ENCODE measurements around the gene KLHDC9.

DNA sequence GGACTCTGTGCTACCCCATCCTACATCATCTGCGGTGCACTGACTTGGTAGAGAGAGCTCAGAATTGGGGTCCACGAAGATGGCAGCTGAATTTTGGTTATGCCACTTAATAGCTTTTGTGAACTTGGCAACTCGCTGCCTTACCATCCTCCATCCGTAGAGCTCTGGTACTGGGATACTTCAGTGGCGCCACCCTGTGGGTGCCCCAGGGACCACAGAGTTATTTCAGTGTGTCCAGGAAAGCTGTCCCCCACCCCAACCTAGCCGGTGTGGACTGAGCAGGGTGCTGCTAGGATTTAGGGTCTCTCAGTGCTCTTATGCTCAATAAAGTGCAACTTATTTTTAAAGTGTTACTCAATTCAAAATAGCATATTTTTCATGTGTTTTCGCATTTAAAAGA lies 43.4 kb upstream of the KLHDC9 start:
- TF ChIP-seq, protein P1, sequence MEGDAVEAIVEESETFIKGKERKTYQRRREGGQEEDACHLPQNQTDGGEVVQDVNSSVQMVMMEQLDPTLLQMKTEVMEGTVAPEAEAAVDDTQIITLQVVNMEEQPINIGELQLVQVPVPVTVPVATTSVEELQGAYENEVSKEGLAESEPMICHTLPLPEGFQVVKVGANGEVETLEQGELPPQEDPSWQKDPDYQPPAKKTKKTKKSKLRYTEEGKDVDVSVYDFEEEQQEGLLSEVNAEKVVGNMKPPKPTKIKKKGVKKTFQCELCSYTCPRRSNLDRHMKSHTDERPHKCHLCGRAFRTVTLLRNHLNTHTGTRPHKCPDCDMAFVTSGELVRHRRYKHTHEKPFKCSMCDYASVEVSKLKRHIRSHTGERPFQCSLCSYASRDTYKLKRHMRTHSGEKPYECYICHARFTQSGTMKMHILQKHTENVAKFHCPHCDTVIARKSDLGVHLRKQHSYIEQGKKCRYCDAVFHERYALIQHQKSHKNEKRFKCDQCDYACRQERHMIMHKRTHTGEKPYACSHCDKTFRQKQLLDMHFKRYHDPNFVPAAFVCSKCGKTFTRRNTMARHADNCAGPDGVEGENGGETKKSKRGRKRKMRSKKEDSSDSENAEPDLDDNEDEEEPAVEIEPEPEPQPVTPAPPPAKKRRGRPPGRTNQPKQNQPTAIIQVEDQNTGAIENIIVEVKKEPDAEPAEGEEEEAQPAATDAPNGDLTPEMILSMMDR (IDR thresholded peaks at IDR 0.05) = 0 out of 2 replicates have a peak, but pooled peaks have one; percentile 14
- TF ChIP-seq ZFX (IDR thresholded peaks at IDR 0.05; ENCODE audit: borderline replicate concordance) = no peak
